ENCODE data around the gene P2RY14. TPM values are rescaled to one million over a fixed set of nuclear protein-coding genes. Genes with fewer than 3 reads are reported as not detected.

Gene P2RY14
- total and polyA plus RNA-seq, 8 donors: 1.7 to 43.2 (median 9.2) TPM

GRCh38 chr3:151226825-151227224, 51.5 kb downstream of the P2RY14 start:
- 82 to 95% (median 91%) methylated on average over 5 of the region's 5 CpGs for WGBS, 5 donors
- no peak for TF ChIP-seq EP300 (IDR thresholded peaks at IDR 0.05)
- TF ChIP-seq CTCF (IDR thresholded peaks at IDR 0.05): no peak
- no peak for TF ChIP-seq POLR2A (IDR thresholded peaks at IDR 0.05)
- no peak for TF ChIP-seq POLR2AphosphoS5 (IDR thresholded peaks at IDR 0.05)
- DNase-seq: no peak
- Histone ChIP-seq H3K9me3 (no peaks in the 10 kb centered on the region), H3K36me3 (no peaks in the 10 kb centered on the region), H3K4me3 (no peak overlapping the region), H3K4me1 (peaks cover 4 to 51% (median 29%) of the 10 kb centered on the region in 4 donors), H3K27ac (peak overlapping the region in 3 of 5 donors; percentile 15 to 78 (median 50)), H3K27me3 (no peaks in the 10 kb centered on the region)
- intact Hi-C loops (cut with DNase I; ENCODE audit: low total_unique reads): loop anchor here (5.0 kb wide), 1 partner anchor 55 kb away; no protein-coding TSS in a partner anchor

GRCh38 chr3:151226088-151226563, 52.2 kb downstream of the P2RY14 start:
- WGBS, 5 donors: 31 to 48% (median 45%) methylated on average over 4 of the region's 4 CpGs
- intact Hi-C loops (cut with DNase I; ENCODE audit: low total_unique reads): loop anchor here (5.0 kb wide), 1 partner anchor 56 kb away; no protein-coding TSS in a partner anchor
- TF ChIP-seq CTCF (IDR thresholded peaks at IDR 0.05): no peak
- peak in 2 of 3 donors; percentile 11 to 40 for TF ChIP-seq POLR2AphosphoS5 (IDR thresholded peaks at IDR 0.05)
- H3K4me1 ChIP-seq: peaks cover 4 to 50% (median 25%) of the 10 kb centered on the region in 4 donors
- H3K36me3 ChIP-seq: no peaks in the 10 kb centered on the region
- H3K9me3 ChIP-seq: no peaks in the 10 kb centered on the region
- H3K4me3 ChIP-seq: no peak overlapping the region
- H3K27me3 ChIP-seq: no peaks in the 10 kb centered on the region
- H3K27ac ChIP-seq: peak overlapping the region in 2 of 5 donors; percentile 5 to 78
- no peak for DNase-seq

- Histone ChIP-seq H3K4me3 (no peak overlapping the region), H3K36me3 (no peaks in the 10 kb centered on the region), H3K27me3 (no peaks in the 10 kb centered on the region), H3K27ac (peak overlapping the region in 2 of 5 donors; percentile 5 to 78), H3K9me3 (no peaks in the 10 kb centered on the region), H3K4me1 (peaks cover 4 to 42% (median 22%) of the 10 kb centered on the region in 4 donors)
- intact Hi-C loops (cut with DNase I; ENCODE audit: low total_unique reads): loop anchor here (5.0 kb wide), 1 partner anchor 57 kb away; no protein-coding TSS in a partner anchor
- WGBS, 5 donors: 70 to 85% (median 74%) methylated on average over 9 of the region's 9 CpGs
- no peak for DNase-seq
- TF ChIP-seq POLR2AphosphoS5 (IDR thresholded peaks at IDR 0.05) (no peak), EP300 (IDR thresholded peaks at IDR 0.05) (no peak), CTCF (IDR thresholded peaks at IDR 0.05) (no peak), POLR2A (IDR thresholded peaks at IDR 0.05) (no peak)
Measured at GRCh38 chr3:151225040-151225975, 53.0 kb downstream of the P2RY14 start.

- H3K4me3 ChIP-seq: no peak overlapping the region
- H3K36me3 ChIP-seq: no peaks in the 10 kb centered on the region
- DNase-seq: no peak
- no peaks in the 10 kb centered on the region for H3K27me3 ChIP-seq
- TF ChIP-seq CTCF (IDR thresholded peaks at IDR 0.05) (no peak), EP300 (IDR thresholded peaks at IDR 0.05) (no peak), POLR2A (IDR thresholded peaks at IDR 0.05) (no peak), POLR2AphosphoS5 (IDR thresholded peaks at IDR 0.05) (no peak)
- WGBS, 5 donors: 83 to 94% (median 92%) methylated on average over 4 of the region's 4 CpGs
- intact Hi-C loops (cut with DNase I; ENCODE audit: low total_unique reads): no loop called here
- no peaks in the 10 kb centered on the region for H3K9me3 ChIP-seq
- peaks cover 4 to 32% (median 18%) of the 10 kb centered on the region in 4 donors for H3K4me1 ChIP-seq
- H3K27ac ChIP-seq: no peak overlapping the region
Measured at GRCh38 chr3:151224268-151224866, 54.0 kb downstream of the P2RY14 start.

Data from stomach (tissue), 9 donors.